GM21390 (cell line): Measurements from ENCODE around the gene LGALS3BP.
A peak's percentile ranks its signal among the peaks of the same experiment; 100 is the strongest.

Experiments used
- ATAC-seq: cut with Tn5 transposase; IDR thresholded peaks from one replicate; pipeline ENCODE4 v1.9.1; 2021; ENCODE audit not compliant: unreplicated experiment

The LGALS3BP gene

DNA sequence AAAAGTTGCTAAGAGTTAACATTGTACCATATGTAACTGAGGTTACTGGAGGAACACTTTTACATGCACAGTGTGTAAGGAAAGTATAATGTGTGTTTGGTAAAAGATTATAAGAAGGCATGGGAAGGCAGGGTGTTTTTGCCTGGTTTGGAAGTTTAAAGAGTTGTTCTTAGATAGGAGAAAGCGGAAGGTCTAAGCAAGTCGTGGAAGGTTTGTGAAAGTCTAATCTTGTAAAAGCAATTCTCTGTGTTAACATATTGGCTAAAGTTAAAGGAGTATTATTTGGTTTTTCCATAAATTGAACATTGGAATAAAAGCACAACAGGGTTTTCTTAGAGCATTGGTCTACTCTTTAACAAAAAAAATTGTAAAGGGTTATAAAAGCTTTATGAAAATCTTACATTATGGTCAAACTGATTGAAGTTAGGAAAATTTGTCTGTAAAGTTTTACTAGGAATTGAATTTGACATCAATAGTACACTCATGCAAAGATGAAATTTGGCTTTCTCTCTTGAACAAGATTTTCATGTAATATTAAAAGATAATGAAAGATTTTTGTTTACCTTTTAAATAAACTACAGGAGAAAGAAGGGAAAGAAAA, 34.5 kb upstream of the LGALS3BP start:
- ATAC-seq, result no peak

DNA sequence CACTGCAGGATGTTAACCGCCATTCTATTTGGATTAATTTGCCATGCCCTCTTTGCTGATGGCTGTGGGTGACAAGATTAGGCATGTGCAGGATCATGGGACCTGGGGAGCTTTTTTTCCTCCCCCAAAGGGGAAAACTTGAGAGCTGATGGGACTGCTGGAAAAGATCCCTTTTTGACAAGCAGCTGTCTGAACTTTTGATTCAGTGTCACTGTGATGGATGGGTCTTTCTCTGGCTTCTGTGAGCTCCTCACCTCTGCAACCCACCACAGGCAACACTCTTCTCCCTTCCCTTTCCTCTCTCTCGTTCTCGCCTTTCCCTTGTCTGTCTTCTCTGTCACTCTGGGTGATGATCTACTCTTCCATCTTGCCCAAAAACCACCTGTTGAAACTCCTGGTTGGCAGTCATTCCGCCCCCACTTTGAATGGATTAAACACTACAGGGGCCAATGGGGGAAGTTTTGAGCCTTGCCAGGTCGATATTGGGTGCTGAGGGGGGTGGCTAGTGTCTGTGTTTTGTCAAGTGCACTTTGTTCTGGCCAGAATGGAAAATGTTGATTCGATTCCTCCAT, 32.9 kb upstream of the LGALS3BP start:
- no peak for ATAC-seq

DNA sequence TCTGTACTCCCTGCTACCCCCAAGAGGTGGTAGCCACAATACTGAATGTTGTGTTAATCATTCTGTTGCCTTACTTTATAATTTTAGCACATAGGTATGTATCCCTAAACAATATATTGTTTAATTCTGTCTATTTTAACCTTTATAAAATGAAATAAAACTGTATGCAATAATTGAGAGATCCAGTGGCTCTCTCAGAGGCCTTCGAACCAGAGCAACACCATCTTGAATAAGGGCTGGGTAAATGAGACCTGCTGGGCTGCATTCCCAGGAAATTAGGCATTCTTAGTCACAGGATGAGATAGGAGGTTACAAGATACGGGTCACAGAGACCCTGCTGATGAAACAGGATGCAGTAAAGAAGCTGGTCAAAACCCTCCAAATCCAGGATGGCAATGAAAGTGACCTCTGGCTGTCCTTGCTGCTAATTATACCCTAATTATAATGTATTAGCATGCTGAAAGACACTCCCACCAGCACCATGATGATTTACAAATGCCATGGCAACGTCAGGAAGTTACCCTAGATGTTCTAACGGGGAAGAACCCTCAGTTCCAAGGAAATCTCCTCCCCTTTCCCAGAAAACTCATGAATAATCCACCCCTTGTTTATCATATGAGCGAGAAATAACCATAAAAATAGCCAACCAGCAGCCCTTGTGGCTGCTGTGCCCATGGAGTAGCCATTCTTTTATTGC, 31.9 kb upstream of the LGALS3BP start:
- ATAC-seq, result no peak

DNA sequence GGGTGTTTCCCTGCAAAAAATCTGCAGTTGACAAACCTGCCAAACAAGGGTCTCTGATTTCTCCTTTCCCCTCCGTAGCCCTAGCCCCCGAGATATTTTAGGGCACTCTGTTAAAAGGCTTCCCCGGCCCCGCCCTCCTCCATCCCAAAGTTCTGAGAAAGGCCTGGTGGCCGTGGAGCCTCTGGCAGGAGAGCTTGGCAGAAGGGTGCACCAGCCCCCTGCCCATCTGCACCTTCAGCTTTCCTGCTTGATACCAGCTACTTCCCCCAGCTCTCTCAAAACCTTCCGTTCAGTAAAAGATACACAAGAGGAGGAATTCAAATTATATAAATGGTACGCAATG, 30.6 kb upstream of the LGALS3BP start:
- no peak for ATAC-seq

DNA sequence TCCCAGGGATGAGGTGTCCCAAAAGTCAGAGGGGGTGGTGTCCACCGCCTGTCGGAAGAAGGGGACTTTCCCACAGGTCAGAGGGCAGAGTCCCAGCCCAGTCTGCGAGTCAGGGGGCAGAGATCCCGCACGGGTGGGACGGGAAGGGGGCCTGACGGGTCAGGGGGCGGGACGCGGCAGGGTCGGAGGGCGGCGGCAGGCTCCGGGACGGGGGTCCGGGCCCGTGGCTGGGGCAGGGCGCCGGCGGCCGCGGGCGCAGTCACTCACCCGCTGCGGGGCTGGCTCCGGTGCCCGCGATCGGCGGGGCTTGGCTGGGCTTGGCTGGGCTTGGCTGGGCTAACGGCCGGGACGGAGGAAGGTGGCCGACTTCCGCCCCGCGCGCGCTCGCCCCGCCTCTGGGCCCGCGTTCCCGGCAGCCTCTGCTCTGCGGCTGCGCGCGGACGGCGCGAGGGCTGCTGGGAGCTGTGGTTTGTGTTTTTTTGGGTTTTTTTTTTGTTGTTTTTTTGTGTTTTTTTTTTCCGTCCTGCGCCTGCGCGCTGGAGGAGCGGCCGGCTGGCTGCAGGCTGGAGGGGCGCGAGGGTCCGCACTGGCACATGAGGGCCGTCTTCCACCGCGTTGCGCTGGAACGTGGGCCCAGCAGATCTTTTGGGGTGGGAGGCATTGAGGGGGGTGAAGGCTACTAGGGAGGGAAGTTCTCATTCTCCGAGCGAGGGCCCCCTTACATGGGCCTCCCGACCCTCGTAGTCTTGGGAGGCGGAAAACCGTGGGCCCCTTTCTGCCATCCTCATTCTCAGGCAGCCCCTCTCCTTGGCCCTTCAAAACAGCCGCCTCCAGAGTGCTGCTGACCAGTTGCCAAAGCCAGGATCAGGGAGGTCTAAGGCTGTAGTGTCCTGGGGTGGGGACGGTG, 29.9 kb upstream of the LGALS3BP start, which contains the start of gene CANT1:
Gene CANT1, minus strand, starts transcription at position 368 of the 907 bp plus-strand sequence. CDS start 12,142 bp downstream, outside the sequence.
- peak; percentile 89 for ATAC-seq

DNA sequence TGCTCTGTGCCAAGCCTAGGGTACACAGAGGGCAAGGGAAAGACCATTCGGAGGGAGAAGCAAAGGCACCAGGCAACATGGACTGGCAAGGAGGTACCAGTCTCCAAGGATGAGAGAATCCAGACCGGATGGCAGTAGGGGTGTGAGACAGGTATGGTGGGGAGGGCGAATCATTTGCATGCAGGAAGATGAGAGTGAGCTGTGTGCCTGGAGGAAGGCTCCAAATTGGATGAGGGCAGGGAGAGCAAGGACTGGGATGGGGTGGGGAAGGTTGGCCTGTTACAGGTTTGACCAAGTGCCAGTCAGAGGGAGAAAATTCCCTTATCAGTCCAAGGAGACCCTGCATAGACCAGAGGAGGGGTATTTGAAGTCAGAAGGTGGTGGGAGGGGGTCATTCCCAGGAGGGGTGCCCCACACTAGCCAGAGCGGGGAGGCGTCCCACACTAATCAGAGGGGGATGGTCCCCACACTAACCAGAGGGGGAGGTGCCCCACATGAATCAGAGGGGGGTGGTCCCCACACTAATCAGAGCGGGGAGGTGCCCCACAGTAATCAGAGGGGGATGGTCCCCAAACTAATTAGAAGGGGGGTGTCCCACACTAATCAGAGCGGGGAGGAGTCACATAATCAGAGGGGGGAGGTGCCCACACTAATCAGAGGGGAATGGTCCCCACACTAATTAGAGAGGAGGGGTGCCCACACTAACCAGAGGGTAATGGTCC, 29.1 kb upstream of the LGALS3BP start:
- ATAC-seq, result no peak

DNA sequence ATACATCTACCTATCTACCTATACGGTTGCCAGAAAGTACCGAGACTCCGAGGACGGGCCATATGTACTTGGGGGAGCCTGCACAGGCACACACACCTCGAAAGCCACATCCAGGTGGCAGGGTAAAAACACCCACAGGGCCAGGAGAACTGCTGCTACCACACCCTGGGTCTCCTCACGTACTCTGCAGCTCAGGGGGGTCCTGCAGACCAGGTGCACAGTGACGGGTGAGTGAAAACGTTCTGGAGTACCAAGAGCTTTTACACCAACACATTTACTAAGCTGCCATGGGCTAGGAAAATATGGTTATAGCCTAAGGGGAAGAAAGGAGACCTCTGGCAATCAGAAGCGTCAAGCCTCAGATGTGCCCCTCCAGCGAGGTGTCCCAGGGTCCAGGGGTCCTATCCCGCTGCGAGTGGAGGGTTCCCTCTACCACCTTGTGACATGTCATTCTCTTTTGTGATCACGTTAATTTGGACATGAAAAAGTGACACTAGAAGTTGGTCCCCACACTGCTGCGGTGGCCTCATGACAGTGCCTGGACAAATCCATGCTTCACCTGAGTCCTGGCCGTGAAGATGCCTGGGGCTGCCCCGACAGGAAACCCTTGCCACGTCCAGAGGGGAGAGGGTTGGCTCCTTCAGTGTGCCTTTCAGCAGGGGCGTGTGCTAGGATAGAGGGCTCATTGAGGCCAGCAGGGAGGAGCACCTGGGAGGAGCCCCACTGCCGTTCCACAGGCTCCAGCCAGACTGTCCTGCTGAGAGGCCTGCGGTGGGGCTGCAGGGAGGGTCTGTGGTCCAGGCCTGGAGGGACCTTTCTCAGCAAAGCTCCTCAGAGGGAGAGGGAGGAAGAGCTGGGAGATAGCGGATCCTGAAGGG, 28.0 kb upstream of the LGALS3BP start:
- ATAC-seq, result no peak

DNA sequence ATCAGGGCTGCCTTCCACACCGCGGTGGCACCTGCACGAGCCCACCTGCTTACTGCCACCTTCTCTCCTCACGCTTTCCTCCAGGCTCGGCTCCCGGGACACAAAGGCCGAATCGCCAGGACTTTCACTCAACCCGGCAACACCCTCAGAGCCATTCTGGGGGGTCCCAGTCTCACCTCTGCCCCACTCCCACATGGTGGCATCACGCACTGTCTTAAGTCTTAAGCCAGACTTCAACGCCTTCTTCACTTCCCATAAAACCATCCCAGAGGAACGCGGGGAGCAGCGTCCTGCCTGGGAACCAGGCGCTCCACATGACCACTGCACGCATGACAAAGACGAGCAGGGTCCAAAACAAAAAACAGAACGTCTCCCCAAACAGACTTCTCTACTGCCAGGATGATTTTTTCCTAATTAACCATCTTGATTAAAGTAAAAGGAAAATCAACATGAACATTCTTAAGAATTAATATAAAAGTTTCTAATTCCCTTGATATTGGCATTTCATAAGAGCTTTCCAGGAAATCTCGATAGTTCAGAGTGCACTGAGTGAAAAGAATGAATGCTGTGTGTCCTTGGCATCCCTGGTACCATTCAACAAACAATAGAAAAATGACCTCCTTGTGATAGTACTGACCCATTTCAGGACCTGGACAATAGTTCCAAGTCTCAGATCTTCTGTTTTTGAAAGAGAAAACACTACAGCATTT, 27.2 kb upstream of the LGALS3BP start:
- no peak for ATAC-seq

DNA sequence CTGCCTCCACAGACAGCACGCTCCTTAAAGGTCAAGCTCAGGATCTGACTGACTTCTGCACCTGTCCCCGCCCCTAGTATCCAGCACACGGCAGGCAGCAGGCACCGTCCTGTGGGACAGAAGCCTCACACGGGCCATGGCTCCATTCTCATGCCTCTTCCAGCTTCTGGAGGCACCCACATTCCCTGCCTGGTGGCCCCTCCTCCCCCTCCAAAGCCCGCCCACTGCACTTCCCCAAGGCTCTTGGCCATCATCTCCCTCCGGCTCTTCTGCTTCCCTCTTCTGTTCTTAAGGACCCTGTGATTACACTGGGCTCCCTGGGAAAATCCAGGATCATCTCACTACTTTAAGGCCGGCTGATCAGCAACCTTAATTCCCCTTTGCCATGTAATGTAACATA, 26.3 kb upstream of the LGALS3BP start:
- ATAC-seq, result no peak

DNA sequence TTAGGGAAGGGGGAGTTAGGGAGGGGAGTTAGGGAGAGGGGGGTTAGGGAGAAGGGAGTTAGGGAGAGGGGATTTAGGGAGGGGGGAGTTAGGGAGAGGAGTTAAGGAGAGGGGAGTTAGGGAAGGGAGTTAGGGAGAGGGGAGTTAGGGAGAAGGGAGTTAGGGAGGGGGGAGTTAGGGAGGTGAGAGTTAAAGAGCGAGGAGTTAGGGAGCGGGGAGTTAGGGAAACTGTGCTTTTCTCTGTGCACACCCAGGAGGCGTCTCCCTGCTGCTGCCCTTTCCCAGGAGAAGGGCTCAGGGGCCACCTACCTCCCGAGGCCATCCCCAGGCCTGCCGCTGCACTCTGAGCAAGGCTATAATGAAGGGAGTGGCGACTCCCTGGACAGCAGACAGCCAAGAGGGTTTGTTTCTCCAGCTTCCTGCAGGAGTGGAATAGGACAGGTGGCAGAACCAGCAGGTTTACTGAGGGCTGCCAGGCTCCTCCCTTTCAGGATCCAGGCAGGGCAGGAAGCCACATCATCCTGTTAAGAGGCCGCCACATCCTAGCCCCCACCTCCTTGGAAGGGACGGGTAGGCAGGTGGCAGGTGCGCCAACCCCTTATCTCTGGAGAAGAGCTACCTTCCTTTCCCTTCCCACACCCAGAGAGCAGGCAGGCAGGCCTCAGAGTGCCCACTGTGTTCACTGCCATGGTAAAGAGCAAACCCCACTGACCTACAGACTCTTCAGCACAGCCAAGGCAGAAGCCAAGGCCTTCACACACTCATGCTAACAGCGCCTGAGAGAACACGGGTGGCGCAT, 25.5 kb upstream of the LGALS3BP start:
- no peak for ATAC-seq

DNA sequence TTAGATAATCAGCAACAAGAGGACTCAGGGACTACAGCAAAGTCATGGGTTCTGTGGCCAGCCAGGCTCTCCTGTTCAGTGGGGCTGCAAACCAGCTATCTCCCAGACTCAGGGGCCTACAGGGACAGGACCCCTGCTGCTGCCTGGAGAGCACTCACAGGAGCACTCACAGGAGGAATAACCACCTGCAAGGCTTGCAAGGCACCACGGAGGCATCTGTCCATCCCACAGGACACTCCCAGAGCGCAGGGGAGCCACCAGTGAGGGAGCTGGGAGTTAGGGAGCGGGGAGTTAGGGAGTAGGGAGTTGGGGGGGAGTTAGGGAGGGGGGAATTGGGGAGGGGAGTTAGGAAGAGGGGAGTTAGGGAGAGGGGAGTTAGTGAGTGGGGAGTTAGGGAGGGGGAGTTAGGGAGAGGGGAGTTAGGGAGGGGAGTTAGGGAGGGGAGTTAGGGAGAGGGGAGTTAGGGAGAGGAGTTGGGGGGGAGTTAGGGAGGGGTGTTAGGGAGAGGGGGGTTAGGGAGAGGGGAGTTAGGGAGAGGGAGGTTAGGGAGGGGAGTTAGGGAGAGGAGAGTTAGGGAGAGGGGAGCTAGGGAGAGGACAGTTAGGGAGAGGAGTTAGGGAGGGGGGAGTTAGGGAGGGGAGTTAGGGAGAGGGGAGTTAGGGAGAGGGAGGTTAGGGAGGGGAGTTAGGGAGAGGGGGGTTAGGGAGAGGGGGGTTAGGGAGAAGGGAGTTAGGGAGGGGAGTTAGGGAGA, 24.1 kb upstream of the LGALS3BP start:
- no peak for ATAC-seq

DNA sequence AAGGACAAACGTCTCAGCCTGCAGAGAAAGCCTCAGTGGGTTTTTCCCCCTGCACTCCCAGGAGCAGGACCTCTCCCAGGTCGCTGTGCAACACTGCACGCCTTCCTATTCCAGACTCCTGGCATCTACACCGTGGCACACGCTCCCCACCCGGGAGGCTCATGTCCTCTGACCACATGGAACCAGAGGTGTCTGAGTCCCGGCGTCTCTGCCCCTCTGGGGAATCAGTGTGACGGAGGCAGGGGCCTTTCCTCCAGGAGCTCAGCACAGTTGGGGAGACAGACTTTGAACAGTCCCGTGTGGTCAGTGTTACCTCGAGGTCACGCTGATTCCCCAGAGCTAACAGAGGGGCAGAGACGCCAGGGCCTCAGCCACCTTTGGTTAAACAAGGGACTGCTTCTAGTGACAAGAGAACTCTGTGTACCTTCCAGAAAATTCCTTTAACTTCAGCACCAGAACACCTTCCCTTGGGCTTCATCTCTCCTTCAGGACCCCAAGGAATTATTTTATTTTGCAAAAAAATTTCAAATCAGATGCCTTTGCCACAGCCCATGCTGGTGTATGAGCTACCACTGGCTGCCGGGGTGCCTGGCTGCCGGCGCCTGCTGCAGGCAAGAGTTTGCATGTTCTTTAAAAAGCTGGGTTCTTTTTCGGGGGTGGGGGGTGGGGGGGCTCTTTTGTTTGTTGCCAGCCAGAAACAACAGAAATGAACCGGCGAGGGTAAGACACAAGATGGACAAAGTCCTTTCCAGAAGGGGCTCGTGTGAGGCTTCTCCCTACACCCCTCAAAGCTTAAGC, 23.3 kb upstream of the LGALS3BP start:
- no peak for ATAC-seq

DNA sequence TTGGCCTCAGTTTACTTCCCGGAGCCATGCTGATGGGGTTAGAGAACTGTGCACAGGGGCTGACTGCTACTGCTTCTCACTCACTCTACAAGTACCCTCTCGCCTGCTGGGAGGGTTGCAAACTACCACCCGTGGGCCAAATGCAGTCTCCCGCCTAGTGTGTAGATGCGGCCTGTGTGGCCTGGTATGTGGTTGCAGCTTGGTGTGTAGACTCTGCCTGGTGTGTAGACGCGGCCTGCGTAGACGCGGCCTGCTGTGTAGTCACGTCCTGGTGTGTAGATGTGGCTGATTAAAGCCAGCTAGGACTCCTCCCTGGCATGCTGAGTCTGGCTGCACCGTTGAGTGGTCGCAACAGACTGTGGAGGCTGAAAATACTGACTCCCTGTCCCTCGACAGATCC, 22.6 kb upstream of the LGALS3BP start:
- no peak for ATAC-seq

DNA sequence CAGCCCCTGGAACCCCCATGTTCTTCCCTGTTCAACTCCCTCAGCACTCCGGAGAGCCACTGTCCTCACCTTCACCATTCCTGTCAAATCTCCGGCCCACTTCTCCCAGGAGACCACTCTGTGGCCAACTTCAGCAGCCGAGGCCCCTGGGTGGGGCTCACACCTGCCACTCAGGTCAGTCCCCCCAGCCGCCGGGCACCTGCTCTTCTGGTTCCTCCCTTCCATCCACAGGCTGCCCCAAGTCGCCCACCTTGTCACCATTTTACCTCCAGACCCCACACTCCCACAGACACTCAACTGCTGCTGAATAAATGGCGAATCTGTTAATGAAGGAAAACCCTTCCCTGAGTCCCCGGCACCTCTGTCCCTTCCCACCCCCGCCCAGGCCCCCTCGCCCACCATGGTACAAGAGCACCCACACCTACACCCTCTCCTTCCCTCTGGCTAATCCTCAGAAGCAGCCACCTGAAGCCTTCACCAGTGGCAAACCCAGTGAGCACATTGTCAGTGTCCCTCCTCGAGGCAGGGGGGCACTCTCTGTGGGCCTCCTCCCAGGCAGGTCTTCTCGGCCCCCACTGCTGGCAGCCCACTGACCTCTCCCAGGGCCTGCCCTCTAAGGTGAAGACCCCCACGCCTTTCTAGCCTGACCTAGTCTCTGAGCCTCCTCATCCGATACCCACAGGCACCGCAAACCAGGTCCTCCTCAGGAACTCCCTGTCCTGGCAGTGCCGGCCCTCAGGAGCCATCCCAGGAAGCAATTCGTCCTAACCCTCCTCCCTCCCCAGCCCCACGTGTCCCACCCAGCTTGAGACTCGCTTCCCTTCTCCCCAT, 21.7 kb upstream of the LGALS3BP start:
- ATAC-seq, result no peak

DNA sequence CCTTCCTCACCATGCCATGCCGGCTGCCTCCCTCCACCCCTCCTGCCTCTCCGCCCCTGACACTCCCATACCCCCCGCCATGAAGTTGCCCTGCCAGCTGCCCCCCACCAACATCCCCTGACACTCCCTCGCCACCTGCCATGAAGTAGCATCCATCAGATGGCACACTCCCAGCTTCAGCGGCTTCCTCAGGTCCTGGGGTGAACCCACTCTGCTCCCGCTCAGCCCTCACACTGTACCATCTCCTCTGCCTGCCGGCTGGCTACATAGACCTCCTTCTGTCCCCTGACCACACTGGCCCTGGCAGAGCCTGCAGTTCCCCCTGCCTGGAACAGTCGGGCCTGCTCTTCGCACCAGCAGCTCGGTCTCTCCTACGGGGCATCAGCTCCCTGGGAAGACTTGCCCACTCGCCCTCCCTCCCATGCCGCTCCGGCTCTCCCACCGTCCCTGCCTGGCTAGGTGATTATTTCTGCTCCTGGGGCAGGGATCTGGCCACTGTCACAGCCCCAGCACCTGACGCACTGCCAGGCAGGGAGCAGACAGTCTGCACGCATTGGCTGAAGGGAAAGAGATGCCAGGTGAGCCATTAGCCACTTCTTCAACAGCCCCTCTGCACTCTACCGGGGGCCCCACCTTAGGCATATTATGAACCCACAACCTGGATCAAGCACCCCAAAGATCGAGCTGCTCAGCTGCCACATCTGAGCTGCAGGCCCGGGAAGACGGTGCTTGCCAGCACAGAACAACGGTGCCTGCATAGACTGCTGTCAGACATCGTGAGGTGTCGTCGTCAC, 20.9 kb upstream of the LGALS3BP start:
- no peak for ATAC-seq
